ENCODE data around the gene SGTA.
"Not testable (repeated sequence)": the region's sequence is repeated elsewhere in the genome, so short reads cannot be mapped to it uniquely, and the experiment has no call there.

The SGTA gene

GRCh38 chr19:2793126-2793525 lies 10.1 kb upstream of the SGTA start:
- DNase-seq (ENCODE audit: low read depth), result no peak

- not testable (repeated sequence) for DNase-seq (ENCODE audit: low read depth)
Observed at GRCh38 chr19:2792666-2793065, 9.6 kb upstream of the SGTA start.

GRCh38 chr19:2791876-2792275 lies 8.8 kb upstream of the SGTA start:
- DNase-seq (ENCODE audit: low read depth), result no peak

GRCh38 chr19:2791440-2791839 lies 8.4 kb upstream of the SGTA start:
- DNase-seq (ENCODE audit: low read depth), result no peak

- no peak for DNase-seq (ENCODE audit: low read depth)
Observed at GRCh38 chr19:2790557-2791271, 7.6 kb upstream of the SGTA start.

- no peak for DNase-seq (ENCODE audit: low read depth)
Observed at GRCh38 chr19:2790194-2790556, 7.1 kb upstream of the SGTA start.

GRCh38 chr19:2788237-2788636 lies 5.2 kb upstream of the SGTA start:
- DNase-seq (ENCODE audit: low read depth), result no peak

- no peak for DNase-seq (ENCODE audit: low read depth)
Observed at GRCh38 chr19:2787115-2787514, 4.0 kb upstream of the SGTA start.

- peak; percentile 89 for DNase-seq (ENCODE audit: low read depth)
Observed at GRCh38 chr19:2785244-2785997, 2.3 kb upstream of the SGTA start, which contains the start of gene THOP1. Gene THOP1, plus strand, starts transcription at chr19:2785503. Its CDS starts 160 bp downstream, at chr19:2785663.

GRCh38 chr19:2783781-2784145 lies 690 bp upstream of the SGTA start:
- DNase-seq (ENCODE audit: low read depth), result no peak

- DNase-seq (ENCODE audit: low read depth), result no peak
Observed at GRCh38 chr19:2782329-2782935, 641 bp downstream of the SGTA start.

GRCh38 chr19:2780284-2780683 lies 2.8 kb downstream of the SGTA start:
- DNase-seq (ENCODE audit: low read depth), result no peak

- no peak for DNase-seq (ENCODE audit: low read depth)
Observed at GRCh38 chr19:2779121-2779740, 3.8 kb downstream of the SGTA start.

GRCh38 chr19:2777952-2778683 lies 5.0 kb downstream of the SGTA start:
- no peak for DNase-seq (ENCODE audit: low read depth)

- DNase-seq (ENCODE audit: low read depth), result no peak
Observed at GRCh38 chr19:2775556-2776430, 7.3 kb downstream of the SGTA start.

- DNase-seq (ENCODE audit: low read depth), result no peak
Observed at GRCh38 chr19:2774953-2775555, 8.0 kb downstream of the SGTA start.

- no peak for DNase-seq (ENCODE audit: low read depth)
Observed at GRCh38 chr19:2774083-2774679, 8.9 kb downstream of the SGTA start.

- DNase-seq (ENCODE audit: low read depth), result no peak
Observed at GRCh38 chr19:2771786-2772674, 11.0 kb downstream of the SGTA start.

Data from GM04503 (cell line).